Measurements from ENCODE around the gene DLGAP1. TPM values are rescaled to one million over a fixed set of nuclear protein-coding genes. Genes with fewer than 3 reads are reported as not detected.

Gene DLGAP1
- total RNA-seq, 1 experiment from 2014 or later, result not detected

- Mint-ChIP-seq H3K27me3 (ENCODE audit: insufficient read depth, unreplicated experiment) (no peaks in the 10 kb centered on the region), H3K4me1 (ENCODE audit: insufficient read depth, unreplicated experiment) (peaks cover 5% of the 10 kb centered on the region), H3K36me3 (ENCODE audit: insufficient read depth, unreplicated experiment) (no peaks in the 10 kb centered on the region), H3K9me3 (ENCODE audit: unreplicated experiment) (peaks cover 7% of the 10 kb centered on the region), H3K4me3 (ENCODE audit: unreplicated experiment) (no peak overlapping the region), H3K27ac (ENCODE audit: low read depth, unreplicated experiment) (no peak overlapping the region)
- TF ChIP-seq CTCF (IDR thresholded peaks at IDR 0.05; ENCODE audit: unreplicated experiment), result no peak
- POLR2A ChIA-PET, result interaction anchor here (0.5 kb wide), 1 partner anchor 14 kb away, joined by 3 read pairs; no protein-coding TSS in a partner anchor
- no peak for DNase-seq (ENCODE audit: unreplicated experiment)
- intact Hi-C loops (cut with micrococcal nuclease), result no loop called here
- CTCF ChIA-PET, result interaction anchor here (0.6 kb wide), 1 partner anchor 1931 kb away, joined by 3 read pairs; no protein-coding TSS in a partner anchor
- BruUV-seq (replicated peaks), result no TSS peak
These were observed 519.8 kb downstream of the DLGAP1 start for GRCh38 chr18:3935305-3935704.

- no peak for DNase-seq (ENCODE audit: unreplicated experiment)
- CTCF ChIA-PET, result interaction anchor here (1.6 kb wide), 1 partner anchor 63 kb away, joined by 6 read pairs; no protein-coding TSS in a partner anchor
- no TSS peak for BruUV-seq (replicated peaks)
- Mint-ChIP-seq H3K4me1 (ENCODE audit: insufficient read depth, unreplicated experiment) (peaks cover 5% of the 10 kb centered on the region), H3K9me3 (ENCODE audit: unreplicated experiment) (no peaks in the 10 kb centered on the region), H3K36me3 (ENCODE audit: insufficient read depth, unreplicated experiment) (no peaks in the 10 kb centered on the region), H3K27ac (ENCODE audit: low read depth, unreplicated experiment) (no peak overlapping the region), H3K4me3 (ENCODE audit: unreplicated experiment) (no peak overlapping the region), H3K27me3 (ENCODE audit: insufficient read depth, unreplicated experiment) (no peaks in the 10 kb centered on the region)
- TF ChIP-seq CTCF (IDR thresholded peaks at IDR 0.05; ENCODE audit: unreplicated experiment), result no peak
- POLR2A ChIA-PET, result no interaction called here
- intact Hi-C loops (cut with micrococcal nuclease), result no loop called here
These were observed 522.8 kb downstream of the DLGAP1 start for GRCh38 chr18:3932276-3932675.

- no peak for TF ChIP-seq CTCF (IDR thresholded peaks at IDR 0.05; ENCODE audit: unreplicated experiment)
- Mint-ChIP-seq H3K4me3 (ENCODE audit: unreplicated experiment) (no peak overlapping the region), H3K36me3 (ENCODE audit: insufficient read depth, unreplicated experiment) (no peaks in the 10 kb centered on the region), H3K4me1 (ENCODE audit: insufficient read depth, unreplicated experiment) (peaks cover under 1% of the 10 kb centered on the region), H3K27me3 (ENCODE audit: insufficient read depth, unreplicated experiment) (no peaks in the 10 kb centered on the region), H3K9me3 (ENCODE audit: unreplicated experiment) (no peaks in the 10 kb centered on the region), H3K27ac (ENCODE audit: low read depth, unreplicated experiment) (no peak overlapping the region)
- DNase-seq (ENCODE audit: unreplicated experiment), result no peak
- intact Hi-C loops (cut with micrococcal nuclease), result no loop called here
- POLR2A ChIA-PET, result no interaction called here
- BruUV-seq (replicated peaks), result no TSS peak
- CTCF ChIA-PET, result interaction anchor here (1.3 to 1.6 kb wide), 2 partner anchors 15 to 64 kb away, joined by 3 to 6 read pairs; no protein-coding TSS in a partner anchor
These were observed 523.5 kb downstream of the DLGAP1 start for GRCh38 chr18:3931542-3932112.

GRCh38 chr18:3931013-3931315, 524.1 kb downstream of the DLGAP1 start:
- Mint-ChIP-seq H3K36me3 (ENCODE audit: insufficient read depth, unreplicated experiment) (no peaks in the 10 kb centered on the region), H3K27me3 (ENCODE audit: insufficient read depth, unreplicated experiment) (no peaks in the 10 kb centered on the region), H3K4me1 (ENCODE audit: insufficient read depth, unreplicated experiment) (no peaks in the 10 kb centered on the region), H3K9me3 (ENCODE audit: unreplicated experiment) (no peaks in the 10 kb centered on the region), H3K4me3 (ENCODE audit: unreplicated experiment) (no peak overlapping the region), H3K27ac (ENCODE audit: low read depth, unreplicated experiment) (no peak overlapping the region)
- intact Hi-C loops (cut with micrococcal nuclease), result no loop called here
- no TSS peak for BruUV-seq (replicated peaks)
- DNase-seq (ENCODE audit: unreplicated experiment), result no peak
- no peak for TF ChIP-seq CTCF (IDR thresholded peaks at IDR 0.05; ENCODE audit: unreplicated experiment)
- ChIA-PET POLR2A (interaction anchor here (0.5 kb wide), 1 partner anchor 8 kb away, joined by 3 read pairs; no protein-coding TSS in a partner anchor), CTCF (interaction anchor here (1.3 kb wide), 1 partner anchor 14 kb away, joined by 3 read pairs; no protein-coding TSS in a partner anchor)
